H1 (cell line): Measurements from ENCODE around the gene N4BP3. TPM values are rescaled to one million over a fixed set of nuclear protein-coding genes. Genes with fewer than 3 reads are reported as not detected.

Source experiments
- ATF3 ChIP-seq: IDR thresholded peaks from 2 replicates; pipeline ENCODE4 v1.6.1; 2011; ENCODE audit warnings: low read depth, mild to moderate bottlenecking, low read length; ENCODE audit not compliant: insufficient read depth
- CHD2 ChIP-seq: IDR thresholded peaks from 2 replicates; pipeline ENCODE4 v1.6.1; 2012; ENCODE audit warnings: low read length, improper control_type of control experiment
- CHD7 ChIP-seq: fragments of 300-600 bp; sonication (generic); IDR thresholded peaks from 2 replicates; pipeline ENCODE4 v1.7.1; 2012; ENCODE audit warnings: low read length, moderate library complexity, mild to moderate bottlenecking, inconsistent platforms; ENCODE audit not compliant: insufficient replicate concordance
- EGR1 ChIP-seq: IDR thresholded peaks from 2 replicates; pipeline ENCODE4 v1.6.1; 2011; ENCODE audit warnings: low read depth, low read length, borderline replicate concordance
- EP300 ChIP-seq, 2 experiments: IDR thresholded peaks; 1 replicate in 1 of 2; 2 replicates in 1 of 2; pipeline ENCODE4 v1.6.1; 2011 to 2012; ENCODE audit warnings: low read depth in 2 of 2, low read length in 2 of 2, mild to moderate bottlenecking in 2 of 2, borderline replicate concordance in 1 of 2, inconsistent platforms in 1 of 2, moderate library complexity in 1 of 2
- GABPA ChIP-seq: IDR thresholded peaks from 2 replicates; pipeline ENCODE4 v1.6.1; 2011; ENCODE audit warnings: mild to moderate bottlenecking, low read length, moderate library complexity, borderline replicate concordance; ENCODE audit not compliant: insufficient read depth
- NRF1 ChIP-seq: IDR thresholded peaks from 2 replicates; pipeline ENCODE4 v1.6.1; 2011; ENCODE audit warnings: mild to moderate bottlenecking, low read depth, low read length, improper control_type of control experiment
- SUZ12 ChIP-seq: fragments of 200-600 bp; sonication (generic); IDR thresholded peaks from 2 replicates; pipeline ENCODE4 v1.6.1; 2012; ENCODE audit warnings: mild to moderate bottlenecking, inconsistent platforms, low read length, moderate library complexity, mixed read lengths
- polyA plus RNA-seq, 7 experiments: library from polyadenylated mRNA; depleted of rRNA in 3 of 7; stranded (reverse) in 5 of 7; unstranded in 2 of 7; fragments of >200 nt in 5 of 7; fragments of 200-250 nt in 2 of 7; gene quantifications; 1 replicate in 5 of 7; 2 replicates in 1 of 7; 4 replicates in 1 of 7; pipeline versions ENCODE4 v1.2.1 to v1.2.3, GENCODE V29; 2011 to 2013; ENCODE audit warnings: missing spikeins in 2 of 7, mixed read lengths in 2 of 7
- total RNA-seq: library from RNA; stranded (reverse); fragmentation: NEBNext Ultra II Directional; extraction: Animal tissue kit (Norgen Biotek cat#: 25700); gene quantifications from 2 replicates; pipeline ENCODE4 v1.2.1, GENCODE V29; 2021

The N4BP3 gene
- total and polyA plus RNA-seq, 2 of the 8 experiments (the other 6 are each of a cell fraction or from before 2014, with no cell fraction given), result 13.1 to 39.2 TPM

- TF ChIP-seq CHD7, result no peak
- no peak for TF ChIP-seq NRF1
- TF ChIP-seq ATF3, result no peak
- TF ChIP-seq EP300 (IDR thresholded peaks at IDR 0.05; ENCODE audit: borderline replicate concordance in 1 of 2, low read depth in 2 of 2, low read length in 2 of 2), result no peak
- TF ChIP-seq GABPA, result no peak
- no peak for TF ChIP-seq SUZ12
- no peak for TF ChIP-seq EGR1
- no peak for TF ChIP-seq CHD2
These were observed 4.9 kb upstream of the N4BP3 start (continued) for GRCh38 chr5:178108446-178108845.
